Suprapubic skin (tissue), 4 donors: Measurements from ENCODE around the gene HADH. TPM values are rescaled to one million over a fixed set of nuclear protein-coding genes. Genes with fewer than 3 reads are reported as not detected.

Experiments used
- DNase-seq, 2 donors: peaks; one replicate each; pipeline ENCODE4 v3.0.0-alpha.2; 2019; ENCODE audit warnings: low spot score in 2 of 2
- H3K27ac ChIP-seq: fragments of 200-600 bp; sonication (generic); one replicate; pipeline ENCODE4 v1.5.1; 2019
- H3K27me3 ChIP-seq: fragments of 200-600 bp; sonication (generic); one replicate; pipeline ENCODE4 v1.5.1; 2019
- H3K36me3 ChIP-seq: fragments of 200-600 bp; sonication (generic); one replicate; pipeline ENCODE4 v1.5.1; 2019
- H3K4me1 ChIP-seq: fragments of 200-600 bp; sonication (generic); one replicate; pipeline ENCODE4 v1.5.1; 2019
- H3K4me3 ChIP-seq: fragments of 200-600 bp; sonication (generic); one replicate; pipeline ENCODE4 v1.5.1; 2019; ENCODE audit warnings: mild to moderate bottlenecking
- H3K9me3 ChIP-seq: fragments of 200-600 bp; sonication (generic); one replicate; pipeline ENCODE4 v1.5.1; 2019
- EP300 ChIP-seq: sonication (generic); formaldehyde crosslinking; IDR thresholded peaks from one replicate; pipeline ENCODE4 v1.6.1; 2017; ENCODE audit warnings: antibody characterized with exemption
- POLR2A ChIP-seq, 2 donors: fragments of 450-650 bp; IDR thresholded peaks; one replicate each; pipeline ENCODE4 v1.6.1; 2017; ENCODE audit warnings: antibody characterized with exemption in 2 of 2, mild to moderate bottlenecking in 2 of 2, moderate library complexity in 2 of 2
- POLR2AphosphoS5 ChIP-seq, 3 donors: sonication (generic); formaldehyde crosslinking; IDR thresholded peaks; one replicate each; pipeline ENCODE4 v1.6.1; 2017; ENCODE audit warnings: antibody characterized with exemption in 3 of 3
- WGBS: methylation state at CpG from one replicate; pipeline ENCODE4 v1.1.5; 2018; 5-methylcytosine and 5-hydroxymethylcytosine counted together
- total RNA-seq, 4 donors: library from RNA; depleted of rRNA; stranded (reverse); fragments of >200 nt; gene quantifications; one replicate each; pipeline ENCODE4 v1.1.0, GENCODE V29; 2016
- TF ChIP-seq, protein P1 (sequence below), 2 donors: fragments of 200-600 bp in 1 of 2; fragments of 450-650 bp in 1 of 2; sonication (generic) in 1 of 2; IDR thresholded peaks; one replicate each; pipeline ENCODE4 v1.5.1; 2016 to 2019; ENCODE audit warnings: antibody characterized with exemption in 2 of 2, mild to moderate bottlenecking in 1 of 2, moderate library complexity in 1 of 2

HADH gene
- total RNA-seq, 4 donors from 2014 or later: 37.0 to 51.1 (median 42.6) TPM

DNA sequence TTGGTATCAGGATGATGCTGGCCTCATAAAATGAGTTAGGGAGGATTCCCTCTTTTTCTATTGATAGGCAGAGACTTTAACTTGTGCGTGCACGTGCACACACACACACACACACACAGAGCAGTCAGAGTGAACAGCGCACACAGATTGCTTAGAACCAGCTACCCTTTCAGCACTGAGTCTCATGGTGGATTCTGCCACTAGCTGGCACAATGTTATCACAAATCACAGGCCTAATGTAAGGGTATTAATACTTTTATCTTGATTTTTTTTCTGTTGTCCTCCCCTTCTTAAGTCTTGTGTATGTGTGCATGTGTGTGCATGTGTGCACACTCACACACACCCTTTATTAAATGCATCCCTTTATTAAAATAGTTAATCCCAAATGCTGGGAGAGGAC, 53.2 kb downstream of the HADH start:
- Histone ChIP-seq H3K9me3 (no peaks in the 10 kb centered on the region), H3K27me3 (no peaks in the 10 kb centered on the region), H3K36me3 (no peaks in the 10 kb centered on the region), H3K4me3 (no peak overlapping the region), H3K4me1 (peaks cover 7% of the 10 kb centered on the region), H3K27ac (no peak overlapping the region)
- TF ChIP-seq EP300 (no peak), POLR2A (IDR thresholded peaks at IDR 0.05) (no peak), POLR2AphosphoS5 (IDR thresholded peaks at IDR 0.05) (no peak)
- TF ChIP-seq, protein P1, sequence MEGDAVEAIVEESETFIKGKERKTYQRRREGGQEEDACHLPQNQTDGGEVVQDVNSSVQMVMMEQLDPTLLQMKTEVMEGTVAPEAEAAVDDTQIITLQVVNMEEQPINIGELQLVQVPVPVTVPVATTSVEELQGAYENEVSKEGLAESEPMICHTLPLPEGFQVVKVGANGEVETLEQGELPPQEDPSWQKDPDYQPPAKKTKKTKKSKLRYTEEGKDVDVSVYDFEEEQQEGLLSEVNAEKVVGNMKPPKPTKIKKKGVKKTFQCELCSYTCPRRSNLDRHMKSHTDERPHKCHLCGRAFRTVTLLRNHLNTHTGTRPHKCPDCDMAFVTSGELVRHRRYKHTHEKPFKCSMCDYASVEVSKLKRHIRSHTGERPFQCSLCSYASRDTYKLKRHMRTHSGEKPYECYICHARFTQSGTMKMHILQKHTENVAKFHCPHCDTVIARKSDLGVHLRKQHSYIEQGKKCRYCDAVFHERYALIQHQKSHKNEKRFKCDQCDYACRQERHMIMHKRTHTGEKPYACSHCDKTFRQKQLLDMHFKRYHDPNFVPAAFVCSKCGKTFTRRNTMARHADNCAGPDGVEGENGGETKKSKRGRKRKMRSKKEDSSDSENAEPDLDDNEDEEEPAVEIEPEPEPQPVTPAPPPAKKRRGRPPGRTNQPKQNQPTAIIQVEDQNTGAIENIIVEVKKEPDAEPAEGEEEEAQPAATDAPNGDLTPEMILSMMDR (IDR thresholded peaks at IDR 0.05): no peak
- no peak for DNase-seq
- 81% methylated on average over 3 of the region's 3 CpGs for WGBS

GRCh38 chr4:108043526-108043925, 53.8 kb downstream of the HADH start:
- Histone ChIP-seq H3K36me3 (no peaks in the 10 kb centered on the region), H3K4me3 (no peak overlapping the region), H3K9me3 (no peaks in the 10 kb centered on the region), H3K27me3 (no peaks in the 10 kb centered on the region), H3K4me1 (peaks cover 7% of the 10 kb centered on the region), H3K27ac (no peak overlapping the region)
- WGBS: 71% methylated on average over 5 of the region's 5 CpGs
- DNase-seq: no peak
- TF ChIP-seq POLR2A (IDR thresholded peaks at IDR 0.05) (no peak), EP300 (no peak), POLR2AphosphoS5 (IDR thresholded peaks at IDR 0.05) (no peak)
- TF ChIP-seq, protein P1 (IDR thresholded peaks at IDR 0.05): no peak

- H3K4me3 ChIP-seq: no peak overlapping the region
- WGBS: 64% methylated on average over 9 of the region's 9 CpGs
- DNase-seq: no peak
- H3K4me1 ChIP-seq: peaks cover 7% of the 10 kb centered on the region
- TF ChIP-seq, protein P1 (IDR thresholded peaks at IDR 0.05): no peak
- TF ChIP-seq POLR2AphosphoS5 (IDR thresholded peaks at IDR 0.05) (no peak), POLR2A (IDR thresholded peaks at IDR 0.05) (no peak), EP300 (no peak)
- H3K27me3 ChIP-seq: no peaks in the 10 kb centered on the region
- no peak overlapping the region for H3K27ac ChIP-seq
- H3K9me3 ChIP-seq: no peaks in the 10 kb centered on the region
- H3K36me3 ChIP-seq: no peaks in the 10 kb centered on the region
These were observed 55.4 kb downstream of the HADH start for GRCh38 chr4:108044951-108045686.

DNA sequence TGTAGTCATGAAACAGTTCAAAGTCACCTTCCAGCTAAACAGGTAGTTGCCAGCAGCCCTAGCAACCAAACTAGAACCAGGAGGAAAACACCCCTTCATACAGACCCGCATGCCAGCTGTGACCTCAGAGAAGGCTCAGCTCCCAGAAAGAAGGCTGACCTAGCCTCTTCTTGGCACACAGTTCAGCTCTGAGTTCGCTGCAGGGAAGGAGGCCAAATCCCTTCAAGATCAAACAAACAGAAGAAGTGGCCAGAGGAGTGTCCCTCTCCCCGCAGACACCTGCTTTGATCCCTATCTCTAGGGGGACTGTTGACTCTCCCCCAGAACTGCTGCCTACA, 56.0 kb downstream of the HADH start:
- no peaks in the 10 kb centered on the region for H3K36me3 ChIP-seq
- no peak overlapping the region for H3K4me3 ChIP-seq
- no peaks in the 10 kb centered on the region for H3K27me3 ChIP-seq
- TF ChIP-seq, protein P1 (IDR thresholded peaks at IDR 0.05): no peak
- TF ChIP-seq POLR2AphosphoS5 (IDR thresholded peaks at IDR 0.05) (no peak), EP300 (no peak), POLR2A (IDR thresholded peaks at IDR 0.05) (no peak)
- DNase-seq: no peak
- 44% methylated on average over 3 of the region's 3 CpGs for WGBS
- H3K4me1 ChIP-seq: peaks cover 7% of the 10 kb centered on the region
- no peak overlapping the region for H3K27ac ChIP-seq
- no peaks in the 10 kb centered on the region for H3K9me3 ChIP-seq

GRCh38 chr4:108047199-108047598, 57.5 kb downstream of the HADH start:
- H3K27ac ChIP-seq: no peak overlapping the region
- TF ChIP-seq POLR2A (IDR thresholded peaks at IDR 0.05) (no peak), POLR2AphosphoS5 (IDR thresholded peaks at IDR 0.05) (no peak), EP300 (no peak)
- TF ChIP-seq, protein P1 (IDR thresholded peaks at IDR 0.05): no peak
- H3K36me3 ChIP-seq: no peaks in the 10 kb centered on the region
- no peak for DNase-seq
- peaks cover 7% of the 10 kb centered on the region for H3K4me1 ChIP-seq
- no peaks in the 10 kb centered on the region for H3K27me3 ChIP-seq
- no peaks in the 10 kb centered on the region for H3K9me3 ChIP-seq
- H3K4me3 ChIP-seq: no peak overlapping the region
- 69% methylated on average over 2 of the region's 2 CpGs for WGBS
